Fibroblast of mammary gland (primary cell): ENCODE data around the gene SERGEF.

Source experiments
- DNase-seq: peaks from one replicate; pipeline ENCODE4 v3.0.0-alpha.2; 2010; ENCODE audit warnings: low read depth
- H3K4me3 ChIP-seq: 2 replicates; pipeline ENCODE4 v1.5.1; 2011; ENCODE audit warnings: low read depth, mild to moderate bottlenecking, low read length, moderate library complexity; ENCODE audit not compliant: control insufficient read depth
- CTCF ChIP-seq: conservative IDR thresholded peaks from 2 replicates; pipeline ENCODE4 v1.5.1; 2011; ENCODE audit warnings: low read depth, low read length, inconsistent platforms; ENCODE audit not compliant: control insufficient read depth, insufficient read depth

Gene SERGEF

GRCh38 chr11:18012906-18013781 lies at the start of gene SERGEF:
TSS of gene SERGEF (minus strand) at chr11:18013047. CDS start at chr11:18013010, 37 bp downstream.
- H3K4me3 ChIP-seq, result peak within 1 kb of the TSS; percentile 66
- TF ChIP-seq CTCF, result no peak

GRCh38 chr11:18061351-18061750 lies 48.5 kb upstream of the SERGEF start:
- DNase-seq, result no peak
- TF ChIP-seq CTCF, result no peak
- H3K4me3 ChIP-seq, result no peak overlapping the region

More at GRCh38 chr11:18012906-18013781, at the start of gene SERGEF:
- DNase-seq, result peak; percentile 75

- H3K4me3 ChIP-seq, result no peak overlapping the region
- TF ChIP-seq CTCF, result no peak
- DNase-seq, result no peak
Observed at GRCh38 chr11:18056561-18057181, 43.8 kb upstream of the SERGEF start.

- no peak for TF ChIP-seq CTCF
- no peak overlapping the region for H3K4me3 ChIP-seq
- no peak for DNase-seq
Observed at GRCh38 chr11:18054511-18055103, 41.8 kb upstream of the SERGEF start.

GRCh38 chr11:18050848-18051247 lies 38.0 kb upstream of the SERGEF start:
- no peak overlapping the region for H3K4me3 ChIP-seq
- DNase-seq, result no peak
- TF ChIP-seq CTCF, result no peak

- H3K4me3 ChIP-seq, result no peak within 1 kb of the TSS
- TF ChIP-seq CTCF, result no peak
- DNase-seq, result peak; percentile 21
Observed at GRCh38 chr11:18046116-18046777, 33.4 kb upstream of the SERGEF start, which contains the start of gene TPH1. TSS of gene TPH1 (minus strand) at chr11:18046269. CDS start at chr11:18040762, 5,507 bp downstream.
